ENCODE results near the gene MEIS2.

DNA sequence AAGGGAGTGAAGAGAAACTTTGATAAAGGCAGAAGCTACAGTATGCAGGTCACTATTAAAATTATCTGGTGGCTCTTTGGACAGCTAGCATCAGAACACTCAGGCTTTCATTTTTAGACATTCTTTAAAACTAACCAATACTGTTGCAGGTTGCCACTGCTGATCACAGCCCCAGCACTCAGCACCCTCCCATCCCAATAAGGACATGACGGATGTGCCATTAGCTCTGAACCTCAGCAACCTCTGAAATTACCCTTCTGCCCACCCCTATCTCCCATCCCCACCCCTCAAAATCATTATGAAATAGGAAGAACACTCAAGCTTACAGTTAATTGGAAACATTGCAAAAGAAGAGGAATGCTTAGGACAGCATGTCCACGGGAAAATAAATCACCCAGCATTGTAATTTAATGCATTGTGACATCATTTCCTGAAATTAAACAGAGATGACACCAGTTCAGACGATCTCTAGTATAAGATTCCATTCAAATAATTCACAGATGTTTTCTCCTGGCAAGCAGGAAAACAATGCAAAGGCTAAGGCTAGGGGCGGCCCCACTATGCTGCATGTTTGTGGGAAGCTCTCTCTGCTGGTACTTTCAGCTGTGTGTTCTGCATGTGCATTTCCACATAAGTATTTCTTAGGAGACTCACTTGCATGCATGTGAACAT, 71.6 kb downstream of the MEIS2 start:
- TF ChIP-seq, protein P1, sequence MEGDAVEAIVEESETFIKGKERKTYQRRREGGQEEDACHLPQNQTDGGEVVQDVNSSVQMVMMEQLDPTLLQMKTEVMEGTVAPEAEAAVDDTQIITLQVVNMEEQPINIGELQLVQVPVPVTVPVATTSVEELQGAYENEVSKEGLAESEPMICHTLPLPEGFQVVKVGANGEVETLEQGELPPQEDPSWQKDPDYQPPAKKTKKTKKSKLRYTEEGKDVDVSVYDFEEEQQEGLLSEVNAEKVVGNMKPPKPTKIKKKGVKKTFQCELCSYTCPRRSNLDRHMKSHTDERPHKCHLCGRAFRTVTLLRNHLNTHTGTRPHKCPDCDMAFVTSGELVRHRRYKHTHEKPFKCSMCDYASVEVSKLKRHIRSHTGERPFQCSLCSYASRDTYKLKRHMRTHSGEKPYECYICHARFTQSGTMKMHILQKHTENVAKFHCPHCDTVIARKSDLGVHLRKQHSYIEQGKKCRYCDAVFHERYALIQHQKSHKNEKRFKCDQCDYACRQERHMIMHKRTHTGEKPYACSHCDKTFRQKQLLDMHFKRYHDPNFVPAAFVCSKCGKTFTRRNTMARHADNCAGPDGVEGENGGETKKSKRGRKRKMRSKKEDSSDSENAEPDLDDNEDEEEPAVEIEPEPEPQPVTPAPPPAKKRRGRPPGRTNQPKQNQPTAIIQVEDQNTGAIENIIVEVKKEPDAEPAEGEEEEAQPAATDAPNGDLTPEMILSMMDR (IDR thresholded peaks at IDR 0.05; ENCODE audit: low read length) = no peak
- TF ChIP-seq EZH2 (IDR thresholded peaks at IDR 0.05; ENCODE audit: borderline replicate concordance, low read length) = no peak

Measured in OCI-LY1 (cell line).